ENCODE results near the gene MTUS2.

DNA sequence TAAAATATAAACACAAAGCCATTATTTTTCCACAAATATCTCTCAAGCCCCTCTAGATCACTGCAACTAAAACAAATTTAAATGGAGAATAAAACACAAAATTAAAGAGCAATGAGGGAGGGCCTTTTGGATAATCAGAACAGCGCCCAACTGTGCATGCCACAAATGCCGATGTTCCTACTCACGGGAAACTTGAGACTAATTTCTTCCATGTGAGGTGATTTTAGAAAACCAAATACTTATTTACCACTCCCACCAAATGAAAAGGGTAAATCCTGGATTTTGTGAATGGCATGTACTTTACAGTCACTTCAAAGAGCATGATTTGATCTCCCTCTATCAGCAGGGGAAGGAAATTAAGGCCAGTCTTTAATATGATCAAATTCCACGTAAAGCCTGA lies 700.5 kb downstream of the MTUS2 start:
- TF ChIP-seq TAF1 (IDR thresholded peaks at IDR 0.05; ENCODE audit: low read depth, low read length) (no peak), POLR2A (IDR thresholded peaks at IDR 0.05; ENCODE audit: low read depth, low read length) (no peak), SPI1 (IDR thresholded peaks at IDR 0.05; ENCODE audit: low read depth, low read length) (no peak)
